GM12878 (cell line): ENCODE data around the gene BICC1. TPM values are rescaled to one million over a fixed set of nuclear protein-coding genes. Genes with fewer than 3 reads are reported as not detected.

Experiments
- ATAC-seq: fragments of 200-7000 bp; cut with Tn5 transposase; 3 replicates; pipeline ENCODE4 v1.9.1; 2020; ENCODE audit warnings: mild to moderate bottlenecking, moderate library complexity
- BruUV-seq: library from RNA; stranded (reverse); fragments of 400-500 nt; replicated peaks from 2 replicates; lab custom pipeline; 2021; lab: Mats Ljungman, UMichigan
- CTCF ChIA-PET: fragments of 300-600 bp; sonication (Branson Sonifier 250); formaldehyde crosslinking; extraction: SDS; loops from one replicate; lab custom pipeline; 2021; ENCODE audit warnings: inconsistent platforms; lab: Yijun Ruan, JAX
- POLR2A ChIA-PET: fragments of 350-600 bp; formaldehyde crosslinking; extraction: SDS; loops from one replicate; lab custom pipeline; 2021; ENCODE audit warnings: inconsistent platforms; lab: Charles Lee
- RAD21 ChIA-PET: fragments of 300-600 bp; sonication (Branson Sonifier 250); formaldehyde crosslinking; loops from one replicate; lab custom pipeline; 2023; ENCODE audit warnings: antibody characterized with exemption; ENCODE audit not compliant: unreplicated experiment; lab: Charles Lee
- SMC1A ChIA-PET: fragments of 300-600 bp; sonication (Branson Sonifier 250); formaldehyde crosslinking; loops from one replicate; lab custom pipeline; 2023; ENCODE audit not compliant: unreplicated experiment, uncharacterized antibody; lab: Charles Lee
- DNase-seq: peaks from one replicate; pipeline ENCODE4 v3.0.0-alpha.2; 2011; ENCODE audit warnings: low read depth, low spot score
- FAIRE-seq: peaks from 3 replicates; lab custom pipeline; 2011; peaks lifted over from hg19 to GRCh38; lab: Jason Lieb, UNC
- H2AFZ ChIP-seq: 2 replicates; pipeline ENCODE4 v1.6.0; 2011; ENCODE audit warnings: low read depth, low read length, control low read depth; ENCODE audit not compliant: control insufficient read depth
- H3K27ac ChIP-seq: 2 replicates; pipeline ENCODE4 v1.5.1; 2011; ENCODE audit warnings: control low read depth; ENCODE audit not compliant: control insufficient read depth, insufficient read depth
- H3K27me3 ChIP-seq, 2 experiments: replicated peaks in 1 of 2; 2 replicates each; pipeline versions ENCODE4 v1.6.0 to v1.6.1; 2011; ENCODE audit warnings: low read length in 1 of 2; ENCODE audit not compliant: control insufficient read depth in 2 of 2, insufficient read depth in 2 of 2
- H3K36me3 ChIP-seq, 2 experiments: 2 replicates each; pipeline ENCODE4 v1.5.1; 2011; ENCODE audit warnings: low read length in 1 of 2; ENCODE audit not compliant: control insufficient read depth in 2 of 2, insufficient read depth in 2 of 2
- H3K4me1 ChIP-seq: 2 replicates; pipeline ENCODE4 v1.6.1; 2011; ENCODE audit warnings: mild to moderate bottlenecking, low read length, moderate library complexity, mixed read lengths; ENCODE audit not compliant: control insufficient read depth, insufficient read depth
- H3K4me2 ChIP-seq: 2 replicates; pipeline ENCODE4 v1.6.0; 2011; ENCODE audit warnings: control low read depth; ENCODE audit not compliant: control insufficient read depth, insufficient read depth
- H3K4me3 ChIP-seq: fragments of 200-600 bp; sonication (generic); 2 replicates; pipeline ENCODE4 v1.5.1; 2016
- H3K79me2 ChIP-seq: 2 replicates; pipeline ENCODE4 v1.6.0; 2011; ENCODE audit warnings: low read length; ENCODE audit not compliant: control insufficient read depth, insufficient read depth
- H3K9ac ChIP-seq: 2 replicates; pipeline ENCODE4 v1.8.0; 2011; ENCODE audit warnings: low read length, control low read depth, mixed read lengths; ENCODE audit not compliant: control insufficient read depth, insufficient read depth
- H3K9me3 ChIP-seq: replicated peaks from 3 replicates; pipeline ENCODE4 v1.5.1; 2011; ENCODE audit warnings: mild to moderate bottlenecking, low read length; ENCODE audit not compliant: control insufficient read depth, insufficient read depth
- H4K20me1 ChIP-seq: 2 replicates; pipeline ENCODE4 v1.6.0; 2011; ENCODE audit not compliant: control insufficient read depth, insufficient read depth
- BCLAF1 ChIP-seq: fragments of 450-650 bp; IDR thresholded peaks from 2 replicates; pipeline ENCODE4 v1.6.1; 2017; ENCODE audit warnings: antibody characterized with exemption, mild to moderate bottlenecking, moderate library complexity
- HDAC2 ChIP-seq: fragments of 200-600 bp; sonication (generic); IDR thresholded peaks from 2 replicates; pipeline ENCODE4 v1.6.1; 2017
- JUNB ChIP-seq: IDR thresholded peaks from 2 replicates; pipeline ENCODE4 v1.6.1; 2016; ENCODE audit warnings: antibody characterized with exemption, mild to moderate bottlenecking
- NFXL1 ChIP-seq: fragments of 450-650 bp; IDR thresholded peaks from 2 replicates; pipeline ENCODE4 v1.6.1; 2017; ENCODE audit warnings: antibody characterized with exemption, mild to moderate bottlenecking, borderline replicate concordance
- NFYB ChIP-seq: IDR thresholded peaks from 2 replicates; pipeline ENCODE4 v1.6.1; 2011; ENCODE audit warnings: low read depth, mild to moderate bottlenecking, low read length, improper control_type of control experiment, moderate library complexity; ENCODE audit not compliant: insufficient read depth
- PKNOX1 ChIP-seq: fragments of 450-650 bp; IDR thresholded peaks from 2 replicates; pipeline ENCODE4 v1.6.1; 2016; ENCODE audit warnings: mild to moderate bottlenecking
- RAD51 ChIP-seq: fragments of 450-650 bp; IDR thresholded peaks from 2 replicates; pipeline ENCODE4 v1.6.1; 2016; ENCODE audit warnings: moderate library complexity, mild to moderate bottlenecking, inconsistent platforms
- SKIL ChIP-seq: fragments of 450-650 bp; IDR thresholded peaks from 2 replicates; pipeline ENCODE4 v1.6.1; 2017; ENCODE audit warnings: mild to moderate bottlenecking, low read depth, inconsistent platforms; ENCODE audit not compliant: poor library complexity, severe bottlenecking
- SMAD5 ChIP-seq: IDR thresholded peaks from 2 replicates; pipeline ENCODE4 v1.6.1; 2016; ENCODE audit warnings: antibody characterized with exemption, low read depth
- SREBF2 ChIP-seq: IDR thresholded peaks from 2 replicates; pipeline ENCODE4 v1.6.1; 2012; ENCODE audit warnings: mild to moderate bottlenecking, low read length
- ZNF592 ChIP-seq: fragments of 450-650 bp; IDR thresholded peaks from 2 replicates; pipeline ENCODE4 v1.6.1; 2017; ENCODE audit warnings: mild to moderate bottlenecking, moderate library complexity
- WGBS: methylation state at CpG from one replicate; pipeline ENCODE4 v1.1.6; 2016; ENCODE audit warnings: low lambda C conversion rate; ENCODE audit not compliant: insufficient replicate concordance, insufficient coverage; ENCODE audit errors: missing lambda C conversion rate; 5-methylcytosine and 5-hydroxymethylcytosine counted together
- in situ Hi-C: fragments of 300-500 bp; cut with MboI; formaldehyde crosslinking; loops from 9 replicates; pipeline ENCODE4 v1.14.3; 2018; ENCODE audit warnings: mixed read lengths
- intact Hi-C: fragments of 100-400 bp; cut with micrococcal nuclease; formaldehyde crosslinking; loops from one replicate; pipeline ENCODE4 v1.14.2; 2022; ENCODE audit not compliant: unreplicated experiment
- polyA plus RNA-seq, 11 experiments: library from polyadenylated mRNA; depleted of rRNA in 4 of 11; unstranded in 6 of 11; stranded (reverse) in 5 of 11; fragments of >200 nt; fragmentation: Nextera tagmentation in 4 of 11; fragmentation: Illumina TruSeq in 1 of 11; extraction: Ambion mirVana in 4 of 11; extraction: Trizol in 1 of 11; gene quantifications; 1 replicate in 1 of 11; 2 replicates in 10 of 11; pipeline versions ENCODE4 v1.2.1 to v1.2.3, GENCODE V29; 2011 to 2016; ENCODE audit warnings: inconsistent platforms in 2 of 11, missing spikeins in 2 of 11, low read depth in 1 of 11
- total RNA-seq, 4 experiments: library from RNA; depleted of rRNA in 3 of 4; stranded (reverse); fragments of >200 nt in 3 of 4; fragmentation: Illumina TruSeq in 1 of 4; extraction: Trizol in 1 of 4; gene quantifications; 2 replicates each; pipeline versions ENCODE4 v1.2.1 to v1.2.3, GENCODE V29; 2013 to 2021

BICC1 gene
- total and polyA plus RNA-seq, 10 of the 15 experiments (the other 5 are each of a cell fraction or from before 2014, with no cell fraction given), result 0.01 to 0.10 (median 0.04) TPM; not detected in 5

GRCh38 chr10:58555930-58556311 is 43.2 kb downstream of the BICC1 start:
- DNase-seq (no peak), FAIRE-seq (no peak), ATAC-seq (no peak)
- RAD21 ChIA-PET, result no interaction called here
- Histone ChIP-seq H3K4me1 (no peaks in the 10 kb centered on the region), H3K79me2 (no peaks in the 10 kb centered on the region), H3K27ac (no peak overlapping the region), H2AFZ (no peak overlapping the region), H3K4me3 (no peak overlapping the region), H3K9ac (no peak overlapping the region), H3K9me3 (no peaks in the 10 kb centered on the region), H3K27me3 (no peaks in the 10 kb centered on the region), H4K20me1 (no peaks in the 10 kb centered on the region), H3K36me3 (no peaks in the 10 kb centered on the region), H3K4me2 (no peak overlapping the region)
- in situ Hi-C loops, result no loop called here
- CTCF ChIA-PET, result interaction anchor here (2.3 kb wide), 1 partner anchor 25 kb away, joined by 7 read pairs; no protein-coding TSS in a partner anchor
- 0% methylated on average over 2 of the region's 2 CpGs for WGBS
- SMC1A ChIA-PET, result no interaction called here
- POLR2A ChIA-PET, result no interaction called here
- intact Hi-C loops, result no loop called here
- no TSS peak for BruUV-seq
- no peak for TF ChIP-seq PKNOX1
- no peak for TF ChIP-seq HDAC2
- no peak for TF ChIP-seq JUNB
- TF ChIP-seq SMAD5, result no peak
- no peak for TF ChIP-seq NFXL1
- TF ChIP-seq BCLAF1, result no peak
- no peak for TF ChIP-seq SREBF2
- TF ChIP-seq SKIL, result no peak
- TF ChIP-seq RAD51, result no peak
- TF ChIP-seq NFYB, result no peak
- TF ChIP-seq ZNF592, result no peak
